ENCODE measurements around the gene ATOSA. TPM values are rescaled to one million over a fixed set of nuclear protein-coding genes. Genes with fewer than 3 reads are reported as not detected.

Gene ATOSA
- polyA plus RNA-seq, 4 donors = 31.2 to 64.8 (median 45.0) TPM

DNA sequence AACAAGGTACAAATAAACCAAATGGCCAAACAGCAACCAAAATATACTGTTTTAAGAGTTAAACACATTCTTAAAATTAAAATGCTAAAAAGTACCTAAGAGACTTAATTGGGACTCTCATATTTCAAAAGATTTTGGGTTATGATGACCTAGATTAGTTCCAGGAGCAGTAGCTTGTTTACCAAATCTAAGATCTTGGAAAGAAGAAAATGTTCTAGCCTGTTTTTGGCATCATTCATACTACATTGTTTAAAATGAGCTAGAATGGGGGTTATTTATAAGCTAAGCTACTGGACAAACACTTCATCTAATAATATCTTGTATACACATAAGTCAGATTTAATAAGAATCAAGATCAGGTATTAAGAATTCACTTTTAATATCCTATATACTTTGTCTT lies 22.8 kb downstream of the ATOSA start:
- DNase-seq (ENCODE audit: low read depth in 4 of 4, low spot score in 2 of 4) = no peak

DNA sequence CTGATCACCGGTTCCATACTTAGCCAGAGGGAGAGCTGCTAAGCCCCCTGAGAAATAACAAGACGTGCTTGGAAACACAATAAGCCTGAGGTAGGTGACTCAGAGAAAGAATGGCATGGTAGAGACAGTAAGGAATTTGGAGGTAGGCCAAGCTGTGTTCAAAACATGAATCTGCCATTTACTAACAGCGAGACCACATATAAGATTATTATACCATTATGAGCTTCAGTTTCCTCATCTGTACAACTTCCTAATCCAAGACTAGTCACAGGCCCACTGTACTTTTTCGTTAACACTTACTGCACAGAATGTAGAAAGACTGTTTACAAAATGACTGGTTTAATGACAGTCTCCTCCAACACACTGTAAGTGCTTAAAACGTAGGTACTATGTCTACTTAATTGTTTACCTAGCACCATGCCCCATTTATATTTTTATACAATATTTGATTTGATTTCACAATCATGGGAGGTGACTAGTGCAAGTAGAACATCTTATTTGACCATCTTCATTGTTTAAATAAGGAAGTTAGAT lies 25.7 kb downstream of the ATOSA start:
- DNase-seq (ENCODE audit: low read depth in 4 of 4, low spot score in 2 of 4) = no peak

DNA sequence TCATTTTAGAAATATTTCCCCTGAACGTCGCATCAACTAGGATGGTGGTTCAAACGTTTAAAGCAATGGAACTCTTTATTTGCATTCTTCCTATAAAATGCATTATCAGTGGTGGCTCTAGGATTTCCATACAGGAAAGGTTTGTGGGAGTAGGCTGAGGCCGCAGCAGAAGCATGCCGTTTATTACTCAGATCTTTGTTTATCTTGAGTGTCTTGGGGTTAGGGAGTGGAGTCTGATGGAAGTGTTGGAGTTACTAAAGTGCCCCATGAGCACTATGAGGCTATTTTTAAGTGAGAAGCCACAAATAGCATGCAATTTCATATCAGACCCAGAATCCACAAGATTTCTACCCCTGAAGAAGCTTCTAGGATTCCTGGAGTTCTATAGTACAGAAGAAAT lies 26.2 kb downstream of the ATOSA start:
- DNase-seq (ENCODE audit: low read depth in 4 of 4, low spot score in 2 of 4) = no peak

DNA sequence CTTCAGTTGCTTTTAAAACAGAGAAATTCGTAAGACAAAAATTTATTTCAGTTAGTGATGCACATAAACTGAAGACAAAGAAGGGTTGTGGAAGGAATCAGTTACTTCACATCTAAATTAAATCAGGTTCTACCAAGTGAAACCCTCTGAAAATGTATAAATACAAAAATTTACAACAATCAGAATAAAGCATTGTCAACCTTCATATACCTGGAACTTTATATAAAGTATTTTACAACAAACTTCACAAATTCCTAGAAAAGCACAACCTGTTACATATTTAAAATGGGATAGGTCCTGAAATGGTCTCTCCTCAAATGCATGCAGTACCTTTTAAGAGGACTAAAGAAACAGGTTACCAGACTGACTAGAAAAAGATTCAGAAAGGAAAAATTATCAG lies 26.9 kb downstream of the ATOSA start:
- DNase-seq (ENCODE audit: low read depth in 4 of 4, low spot score in 2 of 4) = no peak

DNA sequence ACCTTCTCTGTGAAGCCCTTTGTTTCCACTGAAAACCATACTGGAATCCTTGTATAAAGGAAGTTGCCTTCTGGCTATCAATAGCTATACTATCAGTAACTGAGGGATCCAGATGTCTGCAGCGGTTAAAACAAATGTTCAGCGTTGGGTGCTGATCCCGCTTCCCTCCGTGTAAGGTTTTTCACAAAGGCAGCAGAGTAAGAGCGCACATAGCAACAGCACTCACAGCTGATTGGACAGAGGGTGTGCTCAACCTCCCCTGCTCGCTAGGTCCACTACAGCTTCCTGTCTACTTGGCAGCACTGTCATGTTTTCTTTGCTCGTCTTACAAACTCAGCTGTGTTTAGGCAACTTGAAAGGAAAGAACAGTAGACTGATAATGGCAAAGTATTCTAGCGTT lies 27.3 kb downstream of the ATOSA start:
- peak; percentile 55 to 84 (median 76) for DNase-seq (ENCODE audit: low read depth in 4 of 4, low spot score in 2 of 4)

DNA sequence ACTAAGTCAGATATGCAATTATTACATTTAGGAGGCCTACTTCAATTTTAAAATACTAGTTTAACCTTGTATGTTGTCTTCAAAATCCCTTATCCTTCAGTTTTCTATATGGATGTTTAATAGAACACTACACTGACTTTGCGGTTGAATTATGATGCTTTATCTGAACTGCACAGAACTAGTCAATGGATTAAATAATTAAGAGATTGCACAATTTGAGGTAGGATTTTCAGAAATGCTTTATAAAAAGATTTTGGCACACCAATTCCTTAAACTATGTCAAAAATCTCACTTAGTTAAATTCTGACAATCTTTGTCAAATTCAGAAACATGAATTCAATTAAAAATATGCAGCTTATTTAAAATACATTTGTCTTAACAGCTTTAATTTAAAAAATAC lies 28.1 kb downstream of the ATOSA start:
- DNase-seq (ENCODE audit: low read depth in 4 of 4, low spot score in 2 of 4) = no peak

DNA sequence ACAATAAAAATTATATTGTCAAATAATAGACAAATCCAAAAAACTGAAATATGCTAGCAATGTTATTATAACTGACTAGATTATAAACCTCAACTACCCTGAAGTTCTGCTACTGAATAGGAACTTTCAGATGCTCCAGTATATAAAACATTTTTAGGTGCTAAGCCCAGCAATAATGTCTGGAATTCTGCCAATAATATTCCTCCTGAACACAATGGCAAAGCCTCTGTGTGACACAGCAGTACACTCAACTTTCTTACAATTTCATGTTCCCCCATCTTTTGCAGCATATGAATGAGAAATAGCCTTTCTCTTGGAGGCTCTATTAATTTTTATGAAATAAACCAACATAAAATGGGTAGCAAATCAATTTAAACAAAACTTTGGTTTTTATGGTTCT lies 29.5 kb downstream of the ATOSA start:
- no peak for DNase-seq (ENCODE audit: low read depth in 4 of 4, low spot score in 2 of 4)

DNA sequence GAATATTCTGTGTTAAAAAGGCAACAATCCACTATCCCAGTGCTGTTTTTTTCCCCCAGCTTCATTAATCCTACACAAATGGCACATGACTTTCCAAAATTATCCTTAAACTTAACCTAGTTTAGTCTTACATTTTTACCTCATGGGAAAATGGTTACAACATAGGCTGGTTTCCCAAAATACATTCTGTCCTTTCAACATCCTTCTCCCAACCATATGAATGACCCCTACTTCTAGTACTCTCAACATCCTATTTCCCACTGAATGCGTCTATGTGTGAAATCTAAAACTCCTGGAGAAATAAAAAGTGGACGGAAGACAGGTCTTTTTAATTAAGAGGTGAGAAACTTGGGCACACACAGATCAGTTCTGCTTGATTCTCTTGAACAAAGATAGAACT lies 33.3 kb downstream of the ATOSA start:
- DNase-seq (ENCODE audit: low read depth in 4 of 4, low spot score in 2 of 4) = no peak

DNA sequence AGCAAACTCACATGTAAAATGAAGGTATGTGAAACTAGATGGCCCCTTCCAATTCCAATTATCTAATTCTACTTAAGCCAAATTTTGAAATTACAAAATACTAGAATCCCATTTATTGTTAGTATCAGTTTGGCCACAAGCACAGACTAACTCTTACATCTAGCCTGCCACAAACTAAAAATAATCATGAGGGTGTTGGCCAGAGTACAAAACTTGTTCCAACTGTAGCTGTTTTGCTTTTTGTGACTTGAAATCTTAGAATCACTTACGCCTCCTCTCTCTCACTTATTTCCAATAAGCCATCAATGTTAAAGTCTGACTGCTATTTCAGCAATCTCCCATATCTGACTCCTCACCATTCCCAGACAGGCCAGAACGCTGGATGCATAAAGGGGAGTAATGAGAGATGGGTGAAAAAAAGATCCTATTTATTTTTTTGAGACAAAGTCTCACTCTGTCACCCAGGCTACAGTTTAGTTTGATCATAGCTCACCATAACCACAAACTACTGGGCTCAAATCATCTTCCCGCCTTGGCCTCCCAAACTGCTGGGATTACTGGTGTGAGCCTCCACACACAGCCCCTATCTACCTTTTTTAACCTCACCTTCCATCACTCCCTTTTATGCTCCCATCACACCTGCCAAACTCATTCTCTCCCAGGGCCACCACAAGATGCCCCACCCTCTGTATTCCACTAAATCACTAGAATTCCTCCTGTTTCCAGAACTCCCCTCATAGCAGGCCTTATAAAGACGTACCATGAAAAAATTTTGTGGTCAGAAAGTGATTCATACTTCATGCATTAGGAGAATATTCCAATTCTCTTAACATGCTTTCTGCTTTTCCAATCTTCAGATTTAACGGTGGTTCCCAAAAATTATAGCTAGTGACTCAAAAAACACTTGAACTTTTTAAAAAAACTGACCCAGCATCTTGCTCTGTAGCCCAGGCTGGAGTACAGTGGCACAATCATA lies 36.5 kb downstream of the ATOSA start:
- DNase-seq (ENCODE audit: low read depth in 4 of 4, low spot score in 2 of 4) = no peak

DNA sequence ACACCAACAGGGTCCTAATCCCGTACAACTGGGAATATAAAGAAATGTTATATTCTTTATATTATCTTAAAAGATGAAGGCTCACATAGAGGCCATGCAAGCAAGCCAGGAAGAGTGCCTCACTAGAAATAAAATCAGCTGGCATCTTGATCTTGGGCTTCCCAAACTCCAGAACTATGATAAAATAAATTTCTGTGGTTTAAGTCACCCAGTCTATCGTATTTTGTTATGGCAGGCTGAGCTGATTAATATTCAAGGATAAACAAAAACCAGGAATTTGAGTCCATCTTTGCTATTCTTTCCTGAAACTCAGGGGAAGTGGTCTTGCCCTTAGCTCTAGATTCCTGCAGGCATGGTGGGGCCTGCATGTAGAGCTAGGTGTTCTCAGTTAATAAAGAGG lies 42.7 kb downstream of the ATOSA start:
- no peak for DNase-seq (ENCODE audit: low read depth in 4 of 4, low spot score in 2 of 4)

DNA sequence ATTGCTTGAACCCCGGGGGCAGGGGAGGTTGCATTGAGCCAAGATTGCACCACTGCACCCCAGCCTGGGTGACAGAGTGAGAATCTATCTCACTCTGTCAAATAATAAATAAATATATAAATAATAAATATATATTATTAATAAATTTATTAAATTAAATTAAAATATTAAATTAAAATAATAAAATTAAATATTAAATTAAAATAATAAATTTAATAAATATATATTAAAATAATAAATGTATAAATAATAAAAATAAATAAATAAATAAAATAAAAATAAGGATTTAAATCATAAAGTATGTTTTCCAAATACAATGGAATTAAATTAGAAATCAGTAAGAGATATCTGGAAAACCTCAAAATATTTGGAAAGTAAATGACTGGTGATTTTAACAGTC lies 43.3 kb downstream of the ATOSA start:
- DNase-seq (ENCODE audit: low read depth in 4 of 4, low spot score in 2 of 4) = no peak

Other genes starting within 250 kb of the ATOSA start
- 10 to 100 TPM in 1 of 4 donors, 1 to 10 TPM in 3; 7.6 to 10.5 (median 8.1) TPM for gene MYO5A, start 150.5 kb downstream of the ATOSA start, polyA plus RNA-seq (ENCODE audit: insufficient read length in 4 of 4)
- gene ARPP19, start 110.4 kb downstream of the ATOSA start, polyA plus RNA-seq (ENCODE audit: insufficient read length in 4 of 4) = 100 to 1,000 TPM; 119 to 143 (median 133) TPM
- under 1 TPM in 2 of 4 donors, not detected in 2; 0.28 to 0.35 TPM for gene ONECUT1, start 110.9 kb upstream of the ATOSA start, polyA plus RNA-seq (ENCODE audit: insufficient read length in 4 of 4)

Data from left renal cortex interstitium (tissue), 4 donors.